ENCODE results near the gene UNC13D.
"Not testable (repeated sequence)": the region's sequence is repeated elsewhere in the genome, so short reads cannot be mapped to it uniquely, and the experiment has no call there.

UNC13D gene

DNA sequence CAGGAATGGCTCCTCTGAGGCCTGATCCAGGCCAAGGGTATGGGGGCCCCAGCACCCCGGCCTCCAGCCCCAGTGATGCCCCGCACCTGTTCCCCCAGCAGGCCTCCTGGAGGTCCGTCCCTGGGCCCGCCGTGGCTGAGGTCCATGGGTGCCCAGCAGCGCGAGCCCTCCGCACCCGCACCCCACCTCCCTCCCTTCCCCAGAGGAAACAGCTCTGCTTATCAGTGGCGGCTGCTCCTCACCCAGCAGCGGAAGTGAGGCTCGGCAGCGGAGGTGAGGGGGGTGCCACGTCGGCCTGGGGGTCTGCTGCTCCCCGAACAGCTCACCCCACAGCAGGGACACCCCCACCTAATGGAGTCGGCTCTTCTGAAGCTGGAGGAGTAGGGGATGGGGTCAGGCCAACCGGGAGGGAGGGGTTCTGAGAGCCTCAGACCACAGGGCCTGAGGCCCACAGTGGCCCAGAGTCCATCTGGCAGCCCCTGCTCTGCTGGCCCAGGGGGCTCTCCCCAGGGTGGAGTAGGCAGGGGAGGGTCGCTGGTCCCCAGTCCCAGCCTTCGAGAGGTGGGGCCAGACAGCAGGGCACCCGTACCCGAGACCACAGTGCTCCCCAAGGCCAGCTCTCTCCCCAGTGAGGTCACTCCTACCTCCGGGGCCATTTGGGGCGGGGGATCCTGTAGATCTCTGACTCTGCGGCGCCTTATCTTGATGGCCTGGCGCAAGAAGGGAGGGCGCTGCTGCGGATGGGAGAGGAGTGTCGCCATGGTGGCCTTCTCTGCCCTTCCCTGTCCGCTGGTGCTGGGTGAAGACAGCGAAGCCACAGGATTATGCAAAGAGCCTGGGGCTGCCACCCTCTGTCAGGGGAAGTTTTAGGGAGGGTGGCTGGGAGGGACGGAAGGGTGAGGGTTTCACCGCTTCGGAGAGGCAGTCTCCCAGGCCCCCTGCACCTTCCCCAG, at the start of gene UNC13D:
TSS of gene UNC13D (minus strand) at position 828 of the 953 bp plus-strand sequence. CDS start at position 761, 67 bp downstream.
- DNase-seq (ENCODE audit: low read depth): no peak

DNA sequence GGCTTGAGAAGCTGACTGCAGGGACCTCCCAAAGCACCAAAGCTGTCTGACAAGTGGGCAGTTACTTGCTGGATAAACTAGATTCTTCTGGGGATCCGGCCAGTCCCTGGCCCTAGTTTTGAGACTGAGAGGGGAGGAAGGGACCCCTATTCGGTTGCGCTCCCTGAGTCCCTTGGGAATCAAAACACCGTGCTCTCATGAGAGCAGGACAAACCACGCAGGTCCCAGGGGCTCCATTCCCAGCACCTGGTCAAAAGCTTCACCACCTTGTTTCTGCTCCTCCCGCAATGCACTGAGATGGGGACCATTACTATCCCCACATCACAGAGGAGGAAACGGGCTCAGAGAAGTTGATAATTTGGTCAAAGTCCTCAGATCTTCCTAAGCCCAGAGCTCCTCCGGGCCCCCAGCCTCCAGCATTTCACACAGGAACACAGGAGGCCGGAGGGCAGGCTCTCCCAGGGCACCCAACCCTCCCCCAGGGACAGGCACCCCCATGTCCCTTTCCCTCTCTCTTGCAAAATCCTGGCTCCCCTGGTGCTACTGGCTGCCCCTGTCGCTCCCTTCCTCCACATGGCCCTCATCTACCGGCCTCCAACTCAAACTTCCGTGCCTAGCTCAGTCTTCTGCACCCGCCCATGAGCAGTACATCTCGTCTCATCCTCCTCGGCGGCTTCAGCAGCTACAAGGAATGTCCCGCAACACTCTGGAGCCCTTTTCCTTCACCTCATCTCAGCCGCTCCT, 49.3 kb upstream of the UNC13D start:
- no peak for DNase-seq (ENCODE audit: low read depth)

DNA sequence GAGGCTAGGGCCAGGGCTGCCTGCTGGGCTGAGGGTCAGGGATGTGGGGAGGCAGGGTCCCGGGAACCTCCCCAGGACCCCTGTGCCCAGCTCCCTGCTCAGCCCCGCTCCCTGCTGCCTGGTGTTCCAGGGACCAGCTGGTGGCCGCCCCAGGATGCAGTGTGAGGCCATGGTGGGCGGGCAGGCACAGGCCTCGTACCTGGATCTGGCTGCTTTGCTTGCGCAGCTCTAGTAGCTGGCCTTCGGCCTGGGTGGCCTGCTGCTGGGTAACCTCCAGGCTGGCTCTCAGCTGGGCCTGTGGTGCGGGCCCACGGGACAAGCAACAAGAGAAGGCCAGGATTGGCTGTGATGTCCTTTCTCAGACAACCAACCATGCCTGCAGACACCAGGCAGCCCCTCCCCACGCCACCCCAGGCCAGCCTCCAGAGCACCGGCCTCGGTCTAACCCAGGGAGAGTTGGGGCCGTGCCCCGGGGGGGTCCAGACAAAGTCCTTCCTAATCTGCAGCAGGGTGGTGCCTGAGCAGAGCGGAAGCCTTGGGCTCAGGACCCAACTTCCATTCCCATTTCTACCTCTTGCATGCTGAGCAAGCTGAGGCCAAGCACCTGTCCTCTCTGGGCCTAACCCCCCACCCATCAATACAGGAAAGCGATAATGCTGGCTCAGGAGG, 48.5 kb upstream of the UNC13D start:
- DNase-seq (ENCODE audit: low read depth): no peak

DNA sequence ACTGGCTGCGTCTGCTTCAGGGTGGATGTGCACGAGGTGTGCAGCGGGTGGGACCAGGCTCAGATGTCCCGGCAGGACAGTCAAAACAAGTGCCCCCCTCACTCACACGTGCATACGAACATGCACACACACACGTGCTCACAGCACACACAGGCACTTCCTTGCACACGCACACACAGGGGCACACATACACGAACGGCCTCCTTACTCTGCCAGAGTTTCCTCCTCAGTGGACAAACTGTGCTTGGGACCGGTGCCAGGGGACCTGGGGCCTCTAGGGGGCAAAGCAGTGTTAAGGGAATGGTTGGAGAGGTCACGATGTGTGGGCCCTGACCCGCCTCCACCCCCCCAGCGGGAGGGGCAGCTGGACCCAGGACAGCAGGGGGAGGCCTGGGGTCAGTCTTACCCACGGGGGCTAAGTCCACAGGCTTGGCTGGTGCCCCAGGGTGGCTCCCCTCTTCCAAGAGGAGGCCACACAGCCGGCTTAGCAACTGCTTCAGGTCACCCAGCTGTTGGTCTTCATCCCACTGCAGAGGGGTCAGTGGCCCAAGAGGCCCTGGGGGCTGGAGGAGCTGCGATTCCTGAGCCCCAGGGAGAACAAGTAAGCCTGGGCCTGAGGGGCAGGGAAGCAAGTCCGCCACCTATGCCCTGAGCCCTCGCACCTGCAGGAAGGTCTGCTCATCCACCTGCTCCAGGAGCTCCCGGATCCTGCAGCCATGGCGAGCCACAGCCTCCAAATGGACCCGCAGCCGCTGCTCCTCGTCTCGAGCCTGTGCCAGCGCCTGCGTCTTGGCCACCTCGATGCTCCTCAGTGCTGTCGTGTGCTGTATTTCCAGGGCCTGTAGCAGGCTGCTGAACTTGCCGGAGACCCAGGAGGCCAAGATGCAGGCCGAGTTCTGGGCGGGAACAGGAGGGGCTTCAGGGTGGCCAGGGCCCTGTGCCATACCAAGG, 47.7 kb upstream of the UNC13D start:
- no peak for DNase-seq (ENCODE audit: low read depth)

DNA sequence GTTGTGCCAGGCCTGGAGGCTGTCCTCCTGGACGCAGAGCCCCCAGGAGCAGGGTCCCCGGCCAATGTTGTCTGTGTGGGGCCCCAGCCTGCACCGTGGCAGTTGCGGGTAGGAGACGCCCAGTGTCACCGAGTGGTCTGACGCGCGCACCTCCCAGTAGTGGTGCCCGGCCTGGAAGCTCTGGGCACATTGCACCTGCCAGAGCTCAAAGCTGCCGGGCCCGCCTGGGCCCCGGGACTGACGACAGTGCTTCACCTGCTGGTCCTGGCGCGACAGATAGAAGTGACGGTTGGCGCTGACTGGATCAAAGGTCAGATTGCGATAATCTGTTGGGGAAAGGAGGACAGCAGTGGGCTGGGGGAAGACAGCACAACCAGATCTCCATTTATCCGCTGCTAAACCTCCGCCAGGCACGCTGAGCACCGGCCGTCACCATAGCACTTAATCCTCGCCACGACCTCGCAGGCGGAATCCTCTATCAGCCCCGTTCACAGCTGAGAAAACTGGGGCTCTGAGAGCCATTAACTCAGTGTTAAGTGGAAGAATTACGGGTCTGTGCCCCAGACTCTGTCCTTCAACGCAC, 46.9 kb upstream of the UNC13D start:
- no peak for DNase-seq (ENCODE audit: low read depth)

DNA sequence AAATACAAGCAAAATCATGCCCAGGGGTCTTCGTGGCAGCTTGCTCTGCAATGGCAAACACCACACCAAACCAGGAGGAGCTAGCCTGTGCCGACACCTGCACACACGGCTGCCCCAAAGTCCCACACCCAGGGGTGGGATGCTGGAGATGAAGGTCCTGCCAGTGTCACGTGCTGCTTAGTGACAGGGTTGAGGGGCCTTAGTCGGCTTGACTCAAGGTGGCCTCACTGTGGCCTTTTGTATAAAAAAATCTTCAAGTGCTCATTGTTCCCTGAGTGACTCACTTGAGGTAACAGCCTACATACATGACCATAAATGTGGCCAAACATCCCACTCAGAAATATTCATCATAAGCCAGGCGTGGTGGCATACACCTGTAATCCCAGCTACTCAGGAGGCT, 45.2 kb upstream of the UNC13D start:
- DNase-seq (ENCODE audit: low read depth): no peak

DNA sequence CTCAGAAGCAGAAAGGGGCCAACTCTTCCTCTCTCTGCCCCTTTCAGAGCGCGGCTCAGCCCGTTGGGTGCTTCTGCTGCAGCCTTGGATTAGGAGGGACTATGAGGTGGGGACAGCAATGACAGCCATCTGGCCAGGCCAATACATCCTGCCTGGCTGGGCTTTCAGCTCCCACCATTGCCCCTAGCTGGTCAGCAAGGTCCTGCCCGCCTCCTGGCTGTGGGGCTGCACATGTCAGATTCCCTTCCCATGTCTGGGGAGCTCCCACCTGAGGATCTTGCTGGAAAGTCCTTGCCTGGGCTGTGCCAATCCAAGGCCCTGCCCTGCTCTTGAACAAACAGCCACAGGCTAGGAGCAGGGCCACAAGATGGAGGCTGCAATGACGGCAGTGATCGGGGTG, 44.3 kb upstream of the UNC13D start:
- DNase-seq (ENCODE audit: low read depth): no peak

DNA sequence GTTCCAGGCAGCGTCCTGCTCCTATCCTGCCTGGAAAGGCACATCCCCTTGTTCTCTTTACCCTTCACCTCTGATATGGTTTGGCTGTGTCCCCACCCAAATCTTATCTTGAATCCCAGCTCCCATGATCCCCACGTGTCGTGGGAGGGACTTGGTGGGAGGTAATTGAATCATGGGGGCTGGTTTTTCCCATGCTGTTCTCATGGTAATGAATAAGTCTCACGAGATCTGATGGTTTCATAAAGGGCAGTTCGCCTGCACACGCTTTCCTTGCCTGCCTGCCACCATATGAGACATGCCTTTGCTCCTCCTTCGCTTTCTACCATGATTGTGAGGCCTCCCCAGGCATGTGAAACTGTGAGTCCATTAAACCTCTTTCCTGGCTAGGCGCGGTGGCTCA, 41.7 kb upstream of the UNC13D start:
- not testable (repeated sequence) for DNase-seq (ENCODE audit: low read depth)

DNA sequence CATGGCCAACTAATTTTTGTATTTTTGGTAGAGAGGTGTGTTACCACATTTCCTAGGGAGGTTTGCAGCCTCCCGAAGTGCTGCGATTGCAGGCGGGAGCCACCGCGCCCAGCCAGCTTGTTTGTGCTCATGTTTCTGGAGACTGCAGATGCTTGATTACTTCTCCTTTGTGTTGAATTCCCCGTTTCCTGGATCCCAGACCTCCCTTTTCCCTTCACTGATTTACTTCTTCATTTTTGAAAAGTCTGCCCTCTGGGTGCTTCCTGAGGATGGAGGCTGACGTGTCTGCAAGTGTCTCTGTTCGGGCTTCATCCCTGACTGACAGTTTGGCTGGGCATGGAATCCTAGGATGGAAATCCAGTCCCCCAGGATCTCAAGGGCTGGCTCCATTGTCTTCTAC, 41.2 kb upstream of the UNC13D start:
- no peak for DNase-seq (ENCODE audit: low read depth)

DNA sequence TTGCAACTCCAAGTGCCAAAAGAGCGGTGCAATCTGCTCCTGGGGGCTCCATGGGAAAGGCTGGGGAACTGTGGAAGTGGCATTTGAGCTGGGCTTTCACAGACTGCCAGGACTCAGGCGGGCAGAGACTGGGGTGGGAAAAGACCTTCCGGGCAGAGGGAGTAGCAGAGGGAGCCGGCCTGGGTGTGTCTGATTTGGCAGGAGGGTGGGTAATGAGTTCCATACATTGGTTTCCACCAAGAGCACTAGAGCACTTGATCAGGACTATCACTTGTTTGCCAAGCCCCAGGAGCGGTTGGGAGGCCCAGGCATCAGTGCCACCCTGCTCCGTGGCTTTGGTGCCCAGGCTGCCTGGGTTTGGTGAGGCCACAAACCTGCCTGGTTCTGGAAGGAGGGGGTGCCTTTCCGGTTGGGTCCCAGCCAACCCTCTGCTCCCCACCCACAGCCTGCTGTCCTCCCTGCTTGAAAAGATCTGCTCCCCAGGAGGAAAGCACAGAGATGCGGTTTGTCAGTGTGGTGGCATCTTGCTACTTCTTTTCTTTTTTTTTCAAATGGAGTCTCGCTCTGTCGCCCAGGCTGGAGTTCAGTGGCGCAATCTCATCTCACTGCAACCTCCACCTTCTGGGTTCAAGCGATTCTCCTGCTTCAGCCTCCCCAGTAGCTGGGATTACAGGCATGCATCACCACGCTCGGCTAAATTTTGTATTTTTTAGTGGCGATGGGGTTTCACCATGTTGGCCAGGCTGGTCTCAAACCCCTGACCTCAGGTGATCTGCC, 37.7 kb upstream of the UNC13D start:
- no peak for DNase-seq (ENCODE audit: low read depth)

DNA sequence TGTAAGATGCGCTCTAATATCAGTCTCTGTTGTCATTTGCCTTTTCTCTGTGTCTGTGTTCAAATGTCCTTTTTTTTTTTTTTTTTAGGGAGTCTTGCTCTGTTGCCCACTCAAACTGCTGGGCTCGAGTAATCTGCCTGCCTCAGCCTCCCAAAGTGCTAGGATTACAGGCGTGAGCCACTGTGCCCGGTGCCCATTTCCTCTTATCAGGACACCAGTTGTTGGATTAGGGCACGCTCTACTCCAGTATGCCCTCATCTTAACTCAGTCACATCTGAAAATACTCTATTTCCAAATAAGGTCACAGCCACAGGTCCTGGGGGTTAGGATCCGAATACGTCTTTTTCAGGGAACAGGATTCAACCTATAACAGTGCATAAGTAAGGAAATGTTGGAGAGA, 36.1 kb upstream of the UNC13D start:
- no peak for DNase-seq (ENCODE audit: low read depth)

DNA sequence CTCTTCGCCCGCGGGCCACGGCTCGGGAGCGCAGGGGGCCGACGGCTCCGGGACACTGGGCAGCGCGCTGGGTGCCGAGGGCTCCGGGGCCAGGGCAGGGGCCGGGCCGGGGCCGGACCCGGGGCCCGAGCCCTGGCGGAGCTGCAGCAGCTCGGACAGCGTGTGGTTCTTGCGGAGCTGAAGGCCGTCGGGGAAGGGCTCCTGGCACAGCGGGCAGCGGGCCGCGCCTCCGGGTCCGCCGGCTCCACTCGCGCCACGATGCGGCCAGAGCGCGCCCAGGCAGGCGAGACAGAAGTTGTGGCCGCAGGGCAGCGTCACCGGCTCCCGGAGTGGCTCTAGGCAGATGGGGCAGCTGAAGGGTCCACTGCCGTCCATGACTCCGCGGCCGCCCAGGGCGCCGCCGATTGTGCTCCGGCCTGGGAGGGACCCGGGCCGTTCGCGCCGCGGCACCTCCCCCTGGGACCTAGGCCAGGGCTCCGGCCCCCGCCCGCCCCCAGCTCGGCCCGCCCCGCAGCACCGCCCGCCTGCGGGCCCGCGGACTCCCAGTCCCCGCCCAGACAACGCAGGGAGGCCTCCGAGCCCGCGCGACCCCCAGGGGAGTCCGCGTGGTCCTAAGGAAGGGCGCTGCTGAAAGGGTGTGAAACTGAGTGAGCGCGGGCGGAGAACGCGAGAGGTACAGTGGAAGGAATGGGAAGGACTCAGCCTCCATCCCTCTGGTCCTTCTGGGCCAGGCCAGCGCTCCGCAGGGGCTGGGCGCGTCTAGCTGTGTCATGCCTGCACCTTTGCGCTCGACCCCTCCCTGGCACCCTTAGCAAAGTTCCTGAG, 34.2 kb upstream of the UNC13D start, which contains the start of gene TRIM47:
TSS of gene TRIM47 (minus strand) at position 408 of the 825 bp plus-strand sequence. CDS start at position 375, 33 bp downstream.
- no peak for DNase-seq (ENCODE audit: low read depth)

DNA sequence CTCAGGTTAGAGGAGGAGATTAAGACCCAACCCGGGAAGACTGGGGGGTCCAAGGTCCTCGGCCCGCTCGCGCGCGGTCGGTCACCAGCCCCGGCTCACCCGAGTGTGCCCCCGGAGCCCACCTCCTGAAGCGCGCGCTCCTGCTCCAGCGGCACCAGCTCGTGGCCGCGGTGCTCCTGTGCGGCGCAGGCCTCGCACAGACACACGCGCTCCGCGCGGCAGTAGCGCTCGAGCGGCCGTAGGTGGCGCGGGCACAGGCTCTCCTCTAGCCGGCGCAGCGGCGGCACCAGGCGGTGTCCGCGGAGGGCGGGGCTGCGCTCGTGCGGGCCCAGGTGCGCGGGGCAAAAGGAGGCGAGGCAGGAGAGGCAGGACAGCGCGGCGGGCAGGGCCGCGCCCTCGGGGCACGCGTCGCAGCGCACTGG, 33.6 kb upstream of the UNC13D start:
- no peak for DNase-seq (ENCODE audit: low read depth)

DNA sequence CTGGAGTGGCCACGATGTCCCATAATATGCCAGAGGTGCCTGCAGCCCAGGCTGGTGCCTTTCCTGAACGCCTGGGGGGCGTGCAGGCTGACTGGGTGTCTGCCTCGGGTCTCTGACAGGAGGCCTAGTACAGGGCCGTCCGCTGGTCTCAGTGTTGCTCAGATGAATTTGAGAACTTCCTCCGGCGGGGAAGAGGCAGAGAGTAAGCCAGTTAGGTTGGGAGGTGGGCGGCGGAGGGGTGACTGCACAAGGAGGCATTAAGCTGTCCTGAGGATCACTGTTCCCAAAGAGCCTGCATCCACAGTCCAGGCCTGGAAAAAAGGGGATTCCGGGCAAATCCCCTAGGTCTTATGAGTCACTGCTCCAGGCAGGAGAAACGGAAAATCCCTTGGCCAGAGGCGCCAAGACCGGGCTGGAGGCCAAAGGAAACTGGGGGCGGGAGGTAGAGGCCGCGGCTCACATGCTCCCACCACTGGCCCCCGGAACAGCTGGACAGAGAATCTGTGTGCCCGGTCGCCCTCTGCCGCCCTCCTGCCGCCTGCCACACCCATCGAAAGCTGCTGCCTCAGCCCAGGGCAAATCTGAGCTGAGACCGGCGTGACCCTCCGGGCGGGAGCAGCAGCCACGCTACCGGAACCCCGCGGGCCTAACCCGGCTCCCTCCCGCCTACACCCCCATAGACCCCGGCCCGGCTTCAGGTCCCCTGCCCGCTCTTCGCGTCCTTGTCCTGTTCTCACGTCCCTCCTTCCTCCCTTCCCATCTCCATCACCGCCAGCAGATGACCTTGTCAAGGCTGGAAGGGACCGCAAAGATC, 32.9 kb upstream of the UNC13D start:
- peak; percentile 87 for DNase-seq (ENCODE audit: low read depth)

DNA sequence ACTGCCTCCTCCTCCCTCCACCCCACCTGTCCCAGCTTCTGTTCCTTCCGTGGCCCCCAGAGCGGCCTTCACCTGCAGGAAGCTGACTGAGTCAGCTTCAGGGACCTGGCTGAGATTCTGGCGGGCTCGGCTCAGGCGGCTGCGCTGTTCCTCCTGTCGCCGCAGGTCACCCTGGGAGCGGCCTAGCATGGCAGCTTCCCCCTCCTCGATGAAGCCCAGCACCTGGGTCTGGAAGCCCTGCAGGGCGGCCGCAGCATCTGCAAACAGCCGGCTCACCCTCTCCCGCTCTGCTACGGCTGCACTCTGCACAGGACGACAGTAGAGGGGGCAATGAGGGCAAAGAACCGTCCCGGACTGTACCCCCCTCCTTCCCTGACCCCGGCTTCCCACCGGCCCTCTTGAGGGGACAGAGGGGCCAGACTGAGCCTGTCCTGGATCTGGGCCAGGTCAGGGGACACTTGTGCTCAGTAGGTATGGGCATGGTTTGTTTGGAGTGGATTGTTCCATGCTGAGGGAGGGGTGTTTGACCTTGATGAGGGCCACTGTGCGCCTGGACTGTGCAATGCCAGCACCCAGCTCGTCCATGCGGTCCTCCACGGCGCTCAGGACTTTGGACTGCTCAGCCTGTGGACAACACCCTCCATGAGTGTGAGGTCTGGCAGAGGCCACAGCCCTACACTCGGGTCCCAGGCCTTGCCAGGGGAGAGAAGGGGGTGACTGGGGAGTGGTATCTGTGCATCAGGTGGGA, 32.2 kb upstream of the UNC13D start:
- DNase-seq (ENCODE audit: low read depth): no peak

DNA sequence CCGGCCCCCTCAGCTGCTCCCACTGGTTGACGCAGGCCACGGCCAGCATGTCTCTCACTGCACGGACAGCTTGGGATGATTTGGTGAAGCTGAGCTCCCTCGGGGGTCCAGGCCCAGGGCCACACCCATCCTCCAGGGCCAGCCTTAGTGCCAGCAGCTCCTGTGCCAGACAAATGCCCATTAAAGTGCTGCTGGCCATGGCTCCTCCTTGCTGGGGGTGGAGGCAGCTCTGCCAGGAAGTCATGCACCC, 31.7 kb upstream of the UNC13D start:
- DNase-seq (ENCODE audit: low read depth): no peak

DNA sequence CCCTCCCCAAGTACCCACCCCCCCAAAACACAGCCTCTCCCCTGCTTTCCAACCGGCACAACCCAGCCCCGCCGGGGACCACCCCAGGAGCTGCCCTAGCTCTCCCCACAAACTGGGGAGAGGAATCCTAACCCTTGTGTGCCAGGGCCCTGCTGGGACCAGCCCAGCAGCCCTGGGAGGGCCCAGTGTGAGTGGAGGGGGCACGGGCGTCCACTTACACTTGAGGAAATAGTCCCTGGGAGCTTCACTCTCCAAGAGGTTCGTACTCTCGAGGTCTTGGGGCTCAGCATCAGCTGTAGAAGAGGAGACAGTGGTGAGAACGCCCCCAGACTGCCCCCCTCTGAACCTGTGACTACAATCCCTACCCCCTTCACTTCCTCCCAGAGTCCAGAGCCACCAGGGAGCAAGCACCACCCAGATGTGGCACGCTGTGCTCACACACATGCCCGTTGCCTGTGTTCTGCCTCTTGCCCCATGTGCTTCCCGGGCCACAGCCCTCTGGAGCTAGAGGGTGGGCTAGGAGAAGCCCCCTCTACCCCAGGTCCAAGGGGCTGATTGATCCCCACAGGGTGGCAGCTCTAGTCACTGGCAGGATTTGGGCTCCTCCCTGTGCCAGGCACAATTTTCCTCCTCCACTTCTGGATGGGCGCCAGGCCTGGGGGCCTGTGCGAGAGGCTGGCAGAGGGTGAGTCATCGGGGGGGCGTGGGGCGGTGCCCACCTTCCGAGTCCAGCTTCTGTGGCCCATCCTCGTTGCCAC, 31.2 kb upstream of the UNC13D start:
- DNase-seq (ENCODE audit: low read depth): no peak
